Stimulated activated CD4-positive, alpha-beta T cell treated with anti-CD3 and anti-CD28 coated beads, Interleukin-2, amount 100 ng/mL, for 4 hours (primary cell): ENCODE measurements around the gene RPL31.

ENCODE experiments used
- DNase-seq: peaks from one replicate; pipeline ENCODE4 v3.0.0-alpha.2; 2020; ENCODE audit warnings: low read depth

The RPL31 gene

GRCh38 chr2:101001691-101002561 is at the start of gene RPL31:
RPL31 (plus strand) TSS chr2:101002289; CDS start chr2:101002702, 413 bp downstream.
- peak; percentile 97 for DNase-seq

- no peak for DNase-seq
Observed at GRCh38 chr2:100952512-100952911, 49.6 kb upstream of the RPL31 start.

DNA sequence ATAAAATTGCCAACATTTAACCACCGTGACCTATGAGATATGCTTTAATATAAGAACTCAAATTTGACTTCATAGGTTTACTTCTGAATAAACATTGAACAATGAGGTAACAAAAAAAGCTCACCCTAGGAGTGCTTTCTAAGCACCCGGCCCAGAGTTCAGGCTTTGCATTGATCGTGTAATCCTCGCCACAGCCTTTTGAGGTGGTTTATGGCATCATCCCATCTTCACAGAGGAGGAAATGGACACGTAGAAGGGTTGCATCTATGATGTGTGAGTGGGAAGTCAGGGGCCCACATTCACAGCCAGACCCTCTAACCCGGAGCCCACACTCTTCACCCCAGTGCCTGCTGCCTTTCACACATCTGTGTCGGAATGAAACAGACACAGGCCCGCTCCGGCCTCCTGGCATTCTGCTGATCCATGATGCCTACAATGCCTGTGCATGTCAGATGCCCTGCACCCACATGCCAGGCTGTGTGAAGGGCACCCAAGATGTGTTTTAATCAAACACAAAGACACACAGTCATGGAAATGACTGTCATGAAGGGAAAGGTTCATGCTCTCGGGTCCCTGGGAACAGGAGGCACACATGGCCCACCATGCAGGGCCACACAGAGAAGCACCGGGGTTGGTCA is 48.6 kb upstream of the RPL31 start:
- DNase-seq = no peak

DNA sequence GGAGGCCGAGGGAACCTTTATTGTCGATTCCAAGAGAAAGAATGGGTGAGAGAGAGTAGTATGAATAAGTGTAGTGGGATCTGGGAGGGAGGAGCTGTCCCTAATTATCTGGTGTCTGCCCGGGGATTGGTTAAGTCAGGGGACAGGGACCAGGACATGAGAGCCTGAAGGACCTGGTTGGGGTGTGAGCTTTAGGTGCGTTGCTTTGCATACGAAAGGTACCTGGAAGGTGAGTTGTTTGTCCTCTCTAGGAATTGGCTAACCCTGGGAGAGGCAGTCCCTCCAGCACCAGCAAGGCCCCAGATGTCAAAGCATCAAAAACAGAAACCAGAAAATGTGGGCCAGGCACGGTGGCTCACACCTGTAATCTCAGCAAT is 48.1 kb upstream of the RPL31 start:
- no peak for DNase-seq

DNA sequence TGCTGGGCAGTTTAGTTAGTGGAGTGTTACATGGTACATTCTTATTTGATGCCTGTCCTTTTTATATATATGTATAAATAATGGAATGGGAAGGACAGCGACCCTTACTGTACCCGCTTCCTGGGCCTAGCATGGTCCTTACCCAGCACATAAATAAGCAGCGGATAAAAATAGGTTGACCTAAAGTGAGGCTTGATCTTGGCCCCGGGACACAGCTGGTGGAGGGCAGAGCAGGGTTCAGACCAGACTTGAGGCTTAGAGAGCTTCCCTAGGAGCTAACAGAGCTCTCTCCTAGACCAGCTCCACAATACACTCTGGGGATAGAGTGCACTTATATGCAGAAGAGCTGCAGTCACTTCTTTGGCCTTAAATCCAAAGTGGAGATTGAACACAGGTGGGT is 46.9 kb upstream of the RPL31 start:
- DNase-seq = no peak

DNA sequence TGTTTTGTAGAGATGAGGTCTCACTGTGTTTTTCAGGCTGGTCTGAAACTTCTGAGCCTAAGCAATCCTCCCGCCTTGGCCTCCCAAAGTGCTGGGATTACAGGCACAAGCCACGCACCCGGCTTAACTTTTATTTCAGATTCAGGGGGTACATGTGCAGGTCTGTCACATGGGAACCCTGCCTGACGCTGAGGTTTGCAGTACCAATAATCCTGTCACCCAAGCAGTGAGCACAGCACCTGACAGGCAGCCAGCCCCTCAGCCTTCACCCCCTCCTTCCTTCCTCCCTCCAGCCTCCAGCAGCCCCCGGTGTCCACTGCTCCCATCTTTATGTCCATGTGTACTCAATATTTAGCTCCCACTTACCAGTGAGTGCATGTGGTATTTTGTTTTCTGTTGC is 46.0 kb upstream of the RPL31 start:
- DNase-seq = no peak

DNA sequence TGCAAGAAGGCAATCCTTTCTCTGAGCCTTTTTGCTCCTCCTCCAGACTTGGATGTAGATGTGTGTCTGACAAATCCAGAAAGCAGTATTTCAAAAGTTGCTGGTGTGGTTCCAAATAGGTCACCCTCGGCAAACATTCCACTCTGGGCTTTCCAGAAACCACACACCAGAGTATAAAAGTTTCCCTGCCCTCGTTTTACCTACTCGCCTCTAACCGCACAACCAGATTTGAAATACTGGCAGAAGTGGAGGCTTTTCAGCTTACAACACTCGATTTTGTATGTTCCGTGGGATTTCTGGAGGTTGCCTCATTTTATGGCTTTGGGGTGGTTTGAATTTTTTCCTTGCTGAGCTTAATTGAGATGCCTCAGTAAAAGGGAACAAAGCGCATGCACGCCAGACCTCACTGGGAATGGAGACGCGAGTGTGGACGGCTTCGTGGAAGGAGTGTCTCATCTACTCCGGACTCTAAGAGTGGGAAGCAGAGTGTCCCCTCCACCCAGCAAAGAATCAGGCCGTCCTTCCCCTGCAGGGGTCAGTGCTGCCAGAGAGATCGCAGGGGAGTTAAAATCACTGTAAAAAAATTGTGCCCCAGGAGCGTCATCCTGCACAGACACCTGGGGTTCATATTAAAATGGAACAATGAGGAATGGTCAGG is 44.0 kb upstream of the RPL31 start:
- no peak for DNase-seq

DNA sequence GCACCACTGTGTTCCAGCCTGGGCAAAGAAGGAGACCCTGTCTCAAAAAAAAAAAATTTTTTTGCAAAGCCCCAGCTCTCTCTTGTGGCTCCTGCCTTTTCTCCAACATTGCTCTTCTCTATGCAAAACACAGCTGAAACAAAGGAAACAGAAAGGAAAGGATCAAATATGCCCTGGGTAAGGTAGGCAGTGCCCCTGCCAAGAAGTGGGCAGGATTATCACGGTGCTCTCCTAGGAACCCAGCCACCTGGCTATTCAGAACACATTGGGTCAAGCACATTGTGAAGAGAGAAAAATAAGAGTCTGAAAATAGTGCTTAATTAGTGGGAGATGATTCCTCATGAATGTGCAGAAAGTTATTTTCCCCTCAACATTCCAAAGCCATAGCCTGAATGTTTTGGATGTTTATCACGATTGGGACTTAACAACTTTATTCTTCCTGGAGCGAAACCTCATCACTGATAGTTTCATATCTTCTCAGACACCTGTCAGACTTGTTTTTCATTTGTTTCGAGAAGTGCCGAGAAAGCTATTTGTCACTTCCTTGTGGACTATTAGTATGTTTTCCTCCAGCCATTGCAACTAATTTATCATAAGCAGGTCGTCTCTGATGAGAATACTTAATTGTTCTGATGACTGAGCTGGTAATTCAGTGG is 42.7 kb upstream of the RPL31 start:
- DNase-seq = no peak

DNA sequence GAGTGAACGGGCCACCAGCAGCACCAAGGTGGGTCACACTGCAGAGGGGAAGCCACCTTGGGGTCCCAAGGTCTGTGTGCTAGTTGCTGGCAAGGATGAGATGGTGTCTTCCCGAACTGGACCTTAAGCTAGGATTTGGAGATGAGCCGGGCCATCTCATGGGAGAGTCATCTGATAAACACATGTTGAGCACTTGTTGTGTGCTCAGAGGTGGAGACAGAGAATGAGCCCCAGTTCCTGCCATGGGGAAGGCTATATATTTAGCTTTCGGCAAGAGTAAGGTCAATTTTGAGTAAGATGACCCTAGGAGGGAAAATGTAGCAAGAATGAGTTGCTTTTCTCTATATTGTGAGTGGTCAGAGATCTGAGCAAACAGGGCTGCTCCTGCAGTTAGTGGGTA is 41.4 kb upstream of the RPL31 start:
- no peak for DNase-seq

- no peak for DNase-seq
Observed at GRCh38 chr2:100962366-100963025, 39.6 kb upstream of the RPL31 start.

- no peak for DNase-seq
Observed at GRCh38 chr2:100963026-100963375, 39.1 kb upstream of the RPL31 start.

GRCh38 chr2:100964222-100964621 is 37.9 kb upstream of the RPL31 start:
- no peak for DNase-seq

- DNase-seq = no peak
Observed at GRCh38 chr2:100964681-100965169, 37.4 kb upstream of the RPL31 start.

GRCh38 chr2:100965596-100965995 is 36.5 kb upstream of the RPL31 start:
- DNase-seq = no peak

GRCh38 chr2:100967716-100968115 is 34.4 kb upstream of the RPL31 start:
- no peak for DNase-seq

- DNase-seq = no peak
Observed at GRCh38 chr2:100968146-100969145, 33.6 kb upstream of the RPL31 start.

GRCh38 chr2:100969998-100970397 is 32.1 kb upstream of the RPL31 start:
- DNase-seq = no peak

- no peak for DNase-seq
Observed at GRCh38 chr2:100971221-100971620, 30.9 kb upstream of the RPL31 start.

DNA sequence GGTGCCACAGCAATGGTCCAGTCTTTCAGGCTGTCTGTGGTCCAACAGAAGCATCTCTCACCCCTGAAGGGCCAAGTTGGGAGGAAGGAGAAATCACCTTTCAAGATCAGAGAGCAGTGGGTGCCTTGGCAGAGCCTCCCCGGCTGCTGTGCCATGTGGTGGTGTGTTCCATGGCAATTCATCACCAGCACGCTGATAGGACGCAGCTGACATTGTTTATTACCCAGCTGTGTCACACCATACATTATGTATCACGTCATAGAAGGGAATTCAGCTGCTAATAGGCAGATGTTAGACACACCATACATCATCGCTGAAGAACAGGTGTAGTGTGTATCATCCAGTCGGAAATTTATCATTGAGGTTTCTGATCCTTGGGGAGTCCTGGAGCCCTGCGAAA is 29.6 kb upstream of the RPL31 start:
- no peak for DNase-seq

DNA sequence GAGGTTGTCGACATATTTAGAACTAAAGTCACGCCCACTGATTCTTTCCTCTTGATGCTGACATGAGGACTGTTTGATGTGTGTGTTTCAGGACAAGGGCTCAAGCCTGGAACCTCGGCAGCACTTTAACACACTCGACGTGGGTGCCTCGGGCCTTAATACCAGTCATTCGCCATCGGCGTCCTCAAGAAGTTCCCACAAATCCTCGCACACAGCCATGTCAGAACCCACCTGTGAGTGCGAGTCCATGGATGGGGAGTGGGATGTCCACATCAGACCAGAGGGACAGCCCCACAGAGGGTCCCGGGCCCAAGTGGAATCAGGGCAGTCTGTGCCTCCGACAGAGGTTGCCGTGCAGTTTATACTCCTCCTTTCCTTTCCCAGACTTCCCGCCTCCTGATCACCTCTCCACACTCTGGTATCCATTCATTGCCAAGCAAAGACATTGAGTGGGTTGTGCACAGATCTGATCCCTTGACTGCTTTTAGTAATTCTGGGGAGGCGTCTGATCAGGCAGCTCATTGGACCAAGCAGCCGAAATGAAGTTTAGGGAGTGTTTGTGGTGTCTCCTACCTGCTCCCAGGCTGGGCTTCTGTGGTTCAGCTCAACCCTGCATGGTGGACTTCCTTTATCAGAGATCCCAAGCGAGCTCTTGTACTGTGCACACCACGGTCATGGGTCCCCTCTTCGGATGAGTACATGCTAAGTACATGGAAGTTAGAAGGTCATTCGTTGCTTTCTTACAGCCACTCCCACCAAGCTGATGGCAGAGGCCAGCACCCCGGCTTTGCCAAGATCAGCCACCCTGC is 27.2 kb upstream of the RPL31 start:
- DNase-seq = no peak
